Astrocyte of the cerebellum (primary cell): ENCODE measurements around the gene BCS1L.

Source experiments
- DNase-seq: peaks from one replicate; pipeline ENCODE4 v3.0.0-alpha.2; 2011; ENCODE audit warnings: low read depth
- H3K4me3 ChIP-seq: 2 replicates; pipeline ENCODE4 v1.5.1; 2011; ENCODE audit warnings: mild to moderate bottlenecking, low read depth, low read length, moderate library complexity
- CTCF ChIP-seq: IDR thresholded peaks from 2 replicates; pipeline ENCODE4 v1.5.1; 2012; ENCODE audit warnings: low read length, low read depth, moderate library complexity, mild to moderate bottlenecking; ENCODE audit errors: missing control alignments
- in situ Hi-C: cut with HindIII; loops from 2 replicates; pipeline ENCODE4 v1.10.0; 2017; ENCODE audit warnings: low sequenced_read_pairs

Gene BCS1L

GRCh38 chr2:218659258-218659987, at the start of gene BCS1L, which contains the start of gene ZNF142:
BCS1L (plus strand) TSS chr2:218659683; CDS start chr2:218660988, 1,305 bp downstream.
ZNF142 (minus strand) TSS chr2:218659623; CDS start chr2:218656429, 3,194 bp downstream.
- H3K4me3 ChIP-seq: peak within 1 kb of the TSS; percentile 74
- in situ Hi-C loops: loop anchor here (5.0 kb wide), 1 partner anchor 87 kb away; no protein-coding TSS in a partner anchor
- no peak for TF ChIP-seq CTCF
- DNase-seq: peak; percentile 57

GRCh38 chr2:218615868-218616315, 43.6 kb upstream of the BCS1L start:
- in situ Hi-C loops: no loop called here
- no peak overlapping the region for H3K4me3 ChIP-seq
- DNase-seq: no peak
- no peak for TF ChIP-seq CTCF

GRCh38 chr2:218618102-218618860, 41.2 kb upstream of the BCS1L start:
- DNase-seq: no peak
- TF ChIP-seq CTCF: no peak
- H3K4me3 ChIP-seq: no peak overlapping the region
- in situ Hi-C loops: no loop called here

- no peak for DNase-seq
- in situ Hi-C loops: no loop called here
- no peak for TF ChIP-seq CTCF
- no peak overlapping the region for H3K4me3 ChIP-seq
These were observed 38.5 kb upstream of the BCS1L start for GRCh38 chr2:218621007-218621406.

DNA sequence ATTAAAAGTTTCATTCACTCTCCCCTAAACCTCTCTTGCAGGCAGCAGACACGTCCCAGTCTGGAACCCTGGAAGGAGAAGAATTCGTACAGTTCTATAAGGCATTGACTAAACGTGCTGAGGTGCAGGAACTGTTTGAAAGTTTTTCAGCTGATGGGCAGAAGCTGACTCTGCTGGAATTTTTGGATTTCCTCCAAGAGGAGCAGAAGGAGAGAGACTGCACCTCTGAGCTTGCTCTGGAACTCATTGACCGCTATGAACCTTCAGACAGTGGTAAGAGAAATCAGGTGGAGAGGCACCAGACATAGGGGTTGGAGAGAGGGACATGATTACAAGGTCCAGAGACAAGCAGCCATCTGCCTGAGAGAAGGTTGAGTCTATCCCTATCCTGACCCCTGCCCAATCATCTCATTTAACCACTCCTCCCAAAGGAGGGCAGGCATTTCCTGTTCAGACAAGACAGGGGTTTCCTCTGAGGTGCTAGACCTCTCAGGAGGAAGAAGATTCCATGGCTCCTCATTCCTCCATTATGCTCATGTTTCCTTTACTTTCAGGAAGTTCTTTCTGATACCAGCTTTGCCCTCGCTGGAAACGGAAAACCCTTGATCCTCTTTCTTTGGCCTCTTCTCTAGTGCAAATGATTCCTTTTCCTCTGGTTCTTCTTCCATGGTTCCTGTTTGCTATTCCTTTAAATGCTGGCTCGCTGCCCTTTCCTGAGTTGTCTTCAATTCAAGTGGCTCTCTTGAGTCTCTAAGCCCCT, 36.7 kb upstream of the BCS1L start:
- in situ Hi-C loops: no loop called here
- DNase-seq: no peak
- TF ChIP-seq CTCF: no peak
- H3K4me3 ChIP-seq: no peak overlapping the region

GRCh38 chr2:218623366-218623705, 36.1 kb upstream of the BCS1L start:
- H3K4me3 ChIP-seq: no peak overlapping the region
- TF ChIP-seq CTCF: no peak
- in situ Hi-C loops: no loop called here
- DNase-seq: no peak
